Measurements from ENCODE around the gene PAM16.
A peak's percentile ranks its signal among the peaks of the same experiment; 100 is the strongest.

The PAM16 gene

GRCh38 chr16:4345836-4346781 lies 5.0 kb downstream of the PAM16 start (continued):
- TF ChIP-seq ZNF768 (tag by site-specific recombination; IDR thresholded peaks at IDR 0.05) (peak; percentile 90; the same call in 1 of the 2 replicates), ZBTB17 (tag by site-specific recombination; IDR thresholded peaks at IDR 0.05) (no peak), ZNF645 (tag by site-specific recombination; IDR thresholded peaks at IDR 0.05) (no peak)

- Histone ChIP-seq H3K4me3 (ENCODE audit: low read depth, low read length) (no peak overlapping the region), H3K4me1 (ENCODE audit: control insufficient read depth, insufficient read depth, low read length) (peaks cover 11% of the 10 kb centered on the region), H3K9me3 (ENCODE audit: control insufficient read depth, insufficient read depth, low read depth, low read length) (no peaks in the 10 kb centered on the region), H3K27ac (ENCODE audit: extremely low read depth, low read depth, low read length) (no peak overlapping the region), H3K36me3 (ENCODE audit: control insufficient read depth in 2 of 2, insufficient read depth in 1 of 2, low read length in 2 of 2) (peaks cover 0 to 35% of the 10 kb centered on the region in 2 experiments; a peak in 2 of 3 replicates)
- POLR2A ChIA-PET: interaction anchor here (1.4 kb wide), 1 partner anchor 91 kb away, joined by 3 read pairs; no protein-coding TSS in a partner anchor
- TF ChIP-seq ZNF280C (tag by site-specific recombination; IDR thresholded peaks at IDR 0.05): no peak
- peak; percentile 74 for TF ChIP-seq ZBTB17 (tag by site-specific recombination; IDR thresholded peaks at IDR 0.05)
- peak; percentile 26; the same call in 1 of the 2 replicates for TF ChIP-seq PRDM1 (tag by site-specific recombination; IDR thresholded peaks at IDR 0.05)
- peak; percentile 84 for TF ChIP-seq SCRT1 (tag by site-specific recombination; IDR thresholded peaks at IDR 0.05; ENCODE audit: borderline replicate concordance)
- peak; percentile 92 for TF ChIP-seq SCRT2 (tag by site-specific recombination; IDR thresholded peaks at IDR 0.05)
- peak; percentile 64 for TF ChIP-seq ZNF366 (tag by site-specific recombination; conservative IDR thresholded peaks at IDR 0.05)
- peak; percentile 93 for TF ChIP-seq ZNF341 (tag by site-specific recombination; IDR thresholded peaks at IDR 0.05; ENCODE audit: low read depth)
- no peak for TF ChIP-seq ZSCAN16 (tag by site-specific recombination; IDR thresholded peaks at IDR 0.05)
- TF ChIP-seq ZNF580 (tag by site-specific recombination; IDR thresholded peaks at IDR 0.05): no peak
- TF ChIP-seq ZNF600 (tag by site-specific recombination; IDR thresholded peaks at IDR 0.05): peak; percentile 64
- TF ChIP-seq ZBTB11 (tag by site-specific recombination; conservative IDR thresholded peaks at IDR 0.05; ENCODE audit: low read depth): peak; percentile 45; the same call in 1 of the 2 replicates
- peak; percentile 34 for TF ChIP-seq ZIC2 (tag by site-specific recombination; IDR thresholded peaks at IDR 0.05)
- no peak for TF ChIP-seq ZNF677 (tag by site-specific recombination; IDR thresholded peaks at IDR 0.05)
- TF ChIP-seq PATZ1 (tag by site-specific recombination; IDR thresholded peaks at IDR 0.05): peak; percentile 15; the same call in 1 of the 2 replicates
- 0 out of 2 replicates have a peak, but pooled peaks have one; percentile 12 for TF ChIP-seq ZEB2 (tag by site-specific recombination; IDR thresholded peaks at IDR 0.05)
- 0 out of 2 replicates have a peak, but pooled peaks have one; percentile 28 for TF ChIP-seq KLF17 (tag by site-specific recombination; IDR thresholded peaks at IDR 0.05)
- TF ChIP-seq SP2 (tag by site-specific recombination; IDR thresholded peaks at IDR 0.05): 0 out of 2 replicates have a peak, but pooled peaks have one; percentile 6
- TF ChIP-seq ZNF2 (tag by site-specific recombination; IDR thresholded peaks at IDR 0.05): peak; percentile 36; the same call in 1 of the 2 replicates
- peak; percentile 64 for TF ChIP-seq IKZF3 (tag by site-specific recombination; IDR thresholded peaks at IDR 0.05)
- CTCF ChIA-PET: interaction anchor here (0.5 to 2.3 kb wide), 3 partner anchors 56 to 75 kb away, joined by 3 to 14 read pairs (median 3); no protein-coding TSS in a partner anchor
Observed at GRCh38 chr16:4344983-4345835, 5.9 kb downstream of the PAM16 start.
